Left cardiac atrium (tissue), 4 donors: ENCODE measurements around the gene PLIN4. TPM values are rescaled to one million over a fixed set of nuclear protein-coding genes. Genes with fewer than 3 reads are reported as not detected.

Source experiments
- ATAC-seq, 2 donors: fragments of 200-7000 bp; cut with Tn5 transposase; one replicate each; pipeline ENCODE4 v1.9.1; 2020; ENCODE audit warnings: mild to moderate bottlenecking in 2 of 2, moderate library complexity in 2 of 2
- DNase-seq: peaks from one replicate; pipeline ENCODE4 v3.0.0-alpha.2; 2020
- intact Hi-C, 2 donors: fragments of 100-400 bp; cut with DNase I; formaldehyde crosslinking; loops; one replicate each; pipeline versions ENCODE4 v1.14.1 to v1.15.1; 2022 to 2023
- total RNA-seq, 2 donors: library from RNA; stranded (reverse); fragmentation: NEBNext Ultra II Directional; extraction: Animal tissue kit (Norgen Biotek cat#: 25700); gene quantifications; one replicate each; pipeline ENCODE4 v1.2.1, GENCODE V29; 2021
- donor health status: DM: no; HTN: yes; CAD: no.
- donor health status: DM: no; HTN: yes; CAD: no; lungs with severe emphysema.
- donor health status: DM: yes; HTN: yes; CAD: no.
- donor health status: Dilated cardiomyopathy.

Gene PLIN4
- total RNA-seq, 2 donors from 2014 or later, result 331 to 357 TPM

- DNase-seq (no peak), ATAC-seq (no peak)
- intact Hi-C loops, result no loop called here
Measured at GRCh38 chr19:4515732-4516131, 2.6 kb downstream of the PLIN4 start.

- intact Hi-C loops, result no loop called here
- no peak for DNase-seq
- ATAC-seq, result no peak
Measured at GRCh38 chr19:4513248-4513647, 5.0 kb downstream of the PLIN4 start.

- intact Hi-C loops, result no loop called here
- no peak for DNase-seq
- ATAC-seq, result peak; percentile 3 to 5
Measured at GRCh38 chr19:4512070-4512469, 6.2 kb downstream of the PLIN4 start.

- no peak for DNase-seq
- ATAC-seq, result peak; percentile 16 to 29
- intact Hi-C loops, result no loop called here
Measured at GRCh38 chr19:4511300-4512054, 6.8 kb downstream of the PLIN4 start.

- DNase-seq, result no peak
- ATAC-seq, result peak; percentile 5 to 9
- intact Hi-C loops, result no loop called here
Measured at GRCh38 chr19:4510435-4511255, 7.6 kb downstream of the PLIN4 start.

- DNase-seq (no peak), ATAC-seq (no peak)
- intact Hi-C loops, result no loop called here
Measured at GRCh38 chr19:4508698-4509097, 9.6 kb downstream of the PLIN4 start.

GRCh38 chr19:4507804-4508203 is 10.5 kb downstream of the PLIN4 start:
- ATAC-seq (no peak), DNase-seq (no peak)
- intact Hi-C loops, result no loop called here

- no peak for DNase-seq
- intact Hi-C loops, result no loop called here
- ATAC-seq, result no peak
Measured at GRCh38 chr19:4507150-4507452, 11.2 kb downstream of the PLIN4 start.

GRCh38 chr19:4506449-4507149 is 11.7 kb downstream of the PLIN4 start:
- DNase-seq, result no peak
- intact Hi-C loops, result no loop called here
- ATAC-seq, result no peak

- ATAC-seq (no peak), DNase-seq (no peak)
- intact Hi-C loops, result no loop called here
Measured at GRCh38 chr19:4505570-4506448, 12.5 kb downstream of the PLIN4 start.

- DNase-seq (no peak), ATAC-seq (peak in 1 of 2 donors; percentile 11)
- intact Hi-C loops, result no loop called here
Measured at GRCh38 chr19:4504891-4505569, 13.3 kb downstream of the PLIN4 start.

GRCh38 chr19:4504297-4504701 is 14.0 kb downstream of the PLIN4 start:
- no peak for DNase-seq
- ATAC-seq, result peak in 1 of 2 donors; percentile 2
- intact Hi-C loops, result no loop called here

- intact Hi-C loops, result no loop called here
- DNase-seq (no peak), ATAC-seq (no peak)
Measured at GRCh38 chr19:4503825-4504170, 14.5 kb downstream of the PLIN4 start.

- ATAC-seq (no peak), DNase-seq (no peak)
- intact Hi-C loops, result no loop called here
Measured at GRCh38 chr19:4503132-4503824, 15.0 kb downstream of the PLIN4 start.

- DNase-seq, result no peak
- ATAC-seq, result no peak
- intact Hi-C loops, result no loop called here
Measured at GRCh38 chr19:4502282-4503131, 15.8 kb downstream of the PLIN4 start.

- DNase-seq, result no peak
- no peak for ATAC-seq
- intact Hi-C loops, result no loop called here
Measured at GRCh38 chr19:4501691-4502090, 16.6 kb downstream of the PLIN4 start.

- no peak for DNase-seq
- intact Hi-C loops, result no loop called here
- ATAC-seq, result no peak
Measured at GRCh38 chr19:4500841-4501591, 17.3 kb downstream of the PLIN4 start.
